B cell (primary cell): ENCODE measurements around the gene METTL27. TPM values are rescaled to one million over a fixed set of nuclear protein-coding genes. Genes with fewer than 3 reads are reported as not detected.

Source experiments
- ATAC-seq: fragments of 200-7000 bp; cut with Tn5 transposase; one replicate; pipeline ENCODE4 v1.10.0; 2021; ENCODE audit warnings: low read depth, mild to moderate bottlenecking, moderate number of reproducible peaks, moderate library complexity
- CTCF ChIA-PET: fragments of 350-600 bp; sonication (Branson Sonifier 250); formaldehyde crosslinking; loops from one replicate; lab custom pipeline; 2021; ENCODE audit warnings: antibody characterized with exemption, inconsistent platforms; lab: Charles Lee
- POLR2A ChIA-PET: fragments of 350-600 bp; sonication (Branson Sonifier 250); formaldehyde crosslinking; loops from one replicate; lab custom pipeline; 2021; ENCODE audit warnings: antibody characterized with exemption; lab: Charles Lee
- DNase-seq: peaks from one replicate; pipeline ENCODE4 v3.0.0; 2013
- H2AFZ ChIP-seq: 2 replicates; pipeline ENCODE4 v1.6.1; 2012; ENCODE audit warnings: mild to moderate bottlenecking, low read depth, low read length; ENCODE audit not compliant: insufficient read depth, poor library complexity, severe bottlenecking
- H3K27ac ChIP-seq, 2 donors: 1 replicate in 1 of 2; 2 replicates in 1 of 2; pipeline ENCODE4 v1.5.1; 2012 to 2013; ENCODE audit warnings: low read length in 2 of 2, mild to moderate bottlenecking in 2 of 2, moderate library complexity in 1 of 2
- H3K27me3 ChIP-seq, 4 experiments: fragments of 200-600 bp in 1 of 4; sonication (generic) in 1 of 4; replicated peaks in 1 of 4; 1 replicate in 2 of 4; 2 replicates in 2 of 4; pipeline versions ENCODE4 v1.6.1 to v1.7.0; 2013 to 2016; ENCODE audit warnings: low read length in 3 of 4, mild to moderate bottlenecking in 2 of 4, mixed read lengths in 1 of 4, moderate library complexity in 1 of 4; ENCODE audit not compliant: insufficient read depth in 4 of 4, control insufficient read depth in 3 of 4; ENCODE audit errors: control extremely low read depth in 1 of 4
- H3K36me3 ChIP-seq, 2 experiments: replicated peaks in 1 of 2; 1 replicate in 1 of 2; 2 replicates in 1 of 2; pipeline versions ENCODE4 v1.6.1 to v1.7.1; 2013; ENCODE audit warnings: low read length in 1 of 2; ENCODE audit not compliant: insufficient read depth in 2 of 2, control insufficient read depth in 1 of 2; ENCODE audit errors: control extremely low read depth in 1 of 2, extremely low read depth in 1 of 2
- H3K4me1 ChIP-seq, 2 donors: fragments of 200-600 bp in 1 of 2; sonication (generic) in 1 of 2; 1 replicate in 1 of 2; 2 replicates in 1 of 2; pipeline versions ENCODE4 v1.5.1 to v1.6.1; 2013 to 2017; ENCODE audit warnings: low read length in 2 of 2; ENCODE audit not compliant: control insufficient read depth in 2 of 2, insufficient read depth in 2 of 2
- H3K4me2 ChIP-seq: replicated peaks from 2 replicates; pipeline ENCODE3; 2012; ENCODE audit warnings: mild to moderate bottlenecking, low read depth, low read length; ENCODE audit not compliant: poor library complexity, severe bottlenecking
- H3K4me3 ChIP-seq, 5 experiments: fragments of 200-600 bp in 1 of 5; sonication (generic) in 1 of 5; 1 replicate in 3 of 5; 2 replicates in 2 of 5; pipeline versions ENCODE4 v1.5.1 to v1.7.0; 2011 to 2016; ENCODE audit warnings: low read length in 4 of 5, mild to moderate bottlenecking in 4 of 5, low read depth in 2 of 5, control low read depth in 1 of 5, moderate library complexity in 1 of 5; ENCODE audit not compliant: insufficient read depth in 1 of 5; ENCODE audit errors: control extremely low read depth in 1 of 5, extremely low read depth in 1 of 5
- H3K79me2 ChIP-seq: fragments of 200-600 bp; sonication (generic); one replicate; pipeline ENCODE4 v1.6.0; 2016; ENCODE audit warnings: low read length; ENCODE audit not compliant: control insufficient read depth, insufficient read depth
- H3K9ac ChIP-seq: fragments of 200-600 bp; sonication (generic); 2 replicates; pipeline ENCODE4 v1.6.1; 2017; ENCODE audit warnings: mild to moderate bottlenecking, low read length, moderate library complexity
- H3K9me3 ChIP-seq, 3 donors: one replicate each; pipeline versions ENCODE4 v1.6.1 to v1.7.1; 2013; ENCODE audit warnings: low read length in 2 of 3; ENCODE audit not compliant: control insufficient read depth in 2 of 3, insufficient read depth in 1 of 3; ENCODE audit errors: control extremely low read depth in 1 of 3
- H4K20me1 ChIP-seq: 2 replicates; pipeline ENCODE4 v1.6.0; 2012; ENCODE audit warnings: mild to moderate bottlenecking, low read length; ENCODE audit not compliant: insufficient read depth, control insufficient read depth, poor library complexity, severe bottlenecking
- H3K27ac Mint-ChIP-seq: one replicate; pipeline ENCODE4 v1.8.0; 2021; ENCODE audit warnings: mixed read lengths
- H3K27me3 Mint-ChIP-seq: one replicate; pipeline ENCODE4 v1.8.0; 2021; ENCODE audit warnings: mixed read lengths
- H3K4me1 Mint-ChIP-seq: one replicate; pipeline ENCODE4 v1.8.0; 2021; ENCODE audit warnings: mixed read lengths
- H3K4me3 Mint-ChIP-seq: one replicate; pipeline ENCODE4 v1.8.0; 2021; ENCODE audit warnings: mixed read lengths
- H3K9me3 Mint-ChIP-seq: one replicate; pipeline ENCODE4 v1.8.0; 2022; ENCODE audit warnings: mixed read lengths; ENCODE audit not compliant: insufficient read depth
- CTCF ChIP-seq: fragments of 200-600 bp; IDR thresholded peaks from one replicate; pipeline ENCODE4 v1.8.0; 2022; ENCODE audit warnings: antibody characterized with exemption, mild to moderate bottlenecking
- EZH2 ChIP-seq: IDR thresholded peaks from 2 replicates; pipeline ENCODE4 v1.6.1; 2012; ENCODE audit warnings: borderline replicate concordance, low read depth, mild to moderate bottlenecking, moderate library complexity, low read length; ENCODE audit not compliant: insufficient read depth, poor library complexity, severe bottlenecking
- WGBS: methylation state at CpG from one replicate; pipeline ENCODE4 v1.1.5; 2013; ENCODE audit warnings: missing lambda C conversion rate; ENCODE audit not compliant: insufficient coverage; 5-methylcytosine and 5-hydroxymethylcytosine counted together
- intact Hi-C: fragments of 100-400 bp; cut with micrococcal nuclease; formaldehyde crosslinking; loops from one replicate; pipeline ENCODE4 v1.10.0; 2022
- polyA plus RNA-seq: library from polyadenylated mRNA; depleted of rRNA; stranded (reverse); fragments of >200 nt; gene quantifications from 2 replicates; pipeline ENCODE4 v1.2.3, GENCODE V29; 2012
- total RNA-seq, 2 donors: library from RNA; stranded (reverse); fragments of 120-200 nt in 1 of 2; gene quantifications; 1 replicate in 1 of 2; 2 replicates in 1 of 2; pipeline versions ENCODE4 v1.2.3 to v1.2.4, GENCODE V29; 2013 to 2022

Gene METTL27
- total and polyA plus RNA-seq, 2 donors (not counting 1 experiment from before 2014, with no cell fraction given): 0.37 to 1.5 TPM

GRCh38 chr7:73834626-73835191 is 7.6 kb downstream of the METTL27 start:
- no peak for TF ChIP-seq CTCF
- TF ChIP-seq EZH2: no peak
- no peak overlapping the region for H3K9ac ChIP-seq
- H3K27ac ChIP-seq: no peak overlapping the region
- H3K4me3 ChIP-seq: no peak overlapping the region
- H3K4me2 ChIP-seq: no peak overlapping the region
- Mint-ChIP-seq H3K27ac (no peak overlapping the region), H3K4me1 (no peaks in the 10 kb centered on the region), H3K27me3 (no peaks in the 10 kb centered on the region), H3K4me3 (no peak overlapping the region), H3K9me3 (no peaks in the 10 kb centered on the region)
- intact Hi-C loops: no loop called here
- H4K20me1 ChIP-seq: no peaks in the 10 kb centered on the region
- H3K27me3 ChIP-seq: no peaks in the 10 kb centered on the region
- H3K36me3 ChIP-seq: no peaks in the 10 kb centered on the region
- H3K79me2 ChIP-seq: no peaks in the 10 kb centered on the region
- CTCF ChIA-PET: no interaction called here
- no peaks in the 10 kb centered on the region for H3K9me3 ChIP-seq
- H3K4me1 ChIP-seq: no peaks in the 10 kb centered on the region
- WGBS: 96% methylated on average over 9 of the region's 11 CpGs
- no peak for DNase-seq
- no peak overlapping the region for H2AFZ ChIP-seq
- POLR2A ChIA-PET: no interaction called here
- ATAC-seq: no peak

GRCh38 chr7:73833251-73833919 is 8.9 kb downstream of the METTL27 start:
- intact Hi-C loops: no loop called here
- H3K4me1 Mint-ChIP-seq: peaks cover 7% of the 10 kb centered on the region
- no peaks in the 10 kb centered on the region for H3K9me3 Mint-ChIP-seq
- WGBS: 71% methylated on average over 12 of the region's 13 CpGs
- Histone ChIP-seq H3K27ac (no peak overlapping the region), H3K9me3 (no peaks in the 10 kb centered on the region), H3K4me3 (no peak overlapping the region), H3K4me1 (peaks cover 0 to under 1% of the 10 kb centered on the region in 2 donors), H4K20me1 (no peaks in the 10 kb centered on the region), H3K36me3 (no peaks in the 10 kb centered on the region), H2AFZ (no peak overlapping the region), H3K9ac (no peak overlapping the region), H3K27me3 (no peaks in the 10 kb centered on the region), H3K4me2 (no peak overlapping the region), H3K79me2 (no peaks in the 10 kb centered on the region)
- ATAC-seq: no peak
- ChIA-PET CTCF (no interaction called here), POLR2A (no interaction called here)
- no peak for DNase-seq
- no peak overlapping the region for H3K4me3 Mint-ChIP-seq
- no peak overlapping the region for H3K27ac Mint-ChIP-seq
- TF ChIP-seq CTCF: no peak
- no peak for TF ChIP-seq EZH2
- no peaks in the 10 kb centered on the region for H3K27me3 Mint-ChIP-seq
